ENCODE measurements around the gene LRRC63.

The LRRC63 gene

GRCh38 chr13:46315036-46315435 is 103.3 kb downstream of the LRRC63 start:
- peak; percentile 95 for FAIRE-seq

DNA sequence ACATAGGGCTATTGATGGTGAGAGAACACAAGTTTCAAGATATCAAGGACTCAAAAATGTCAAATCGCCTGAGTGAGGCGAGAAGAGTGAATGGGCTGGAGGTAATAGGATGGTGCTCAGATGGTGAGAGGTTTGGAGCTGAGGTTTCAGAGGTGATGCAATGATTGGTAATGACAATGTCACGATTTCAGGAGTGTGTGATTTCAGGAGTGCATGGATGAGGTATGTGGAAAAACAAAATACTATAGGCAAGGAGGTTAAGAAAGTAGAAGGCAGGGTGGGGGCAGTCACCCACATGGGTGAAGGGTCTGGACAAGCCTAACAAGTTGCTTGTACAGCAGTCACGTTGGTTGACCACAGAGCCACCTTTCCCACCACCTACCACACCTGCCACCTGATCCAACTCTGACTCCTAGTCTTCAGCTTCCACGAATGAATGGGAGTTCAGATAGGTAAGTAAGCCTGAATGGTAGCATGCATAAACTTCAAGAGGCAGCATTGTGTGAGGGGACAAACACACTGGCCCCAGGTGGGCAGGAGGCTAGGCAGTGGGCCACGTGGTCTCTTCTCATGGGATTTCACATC is 103.9 kb downstream of the LRRC63 start:
- no peak for FAIRE-seq

- no peak for FAIRE-seq
Measured at GRCh38 chr13:46317120-46317519, 105.4 kb downstream of the LRRC63 start.

- FAIRE-seq = no peak
Measured at GRCh38 chr13:46318986-46319385, 107.3 kb downstream of the LRRC63 start.

GRCh38 chr13:46320406-46320805 is 108.7 kb downstream of the LRRC63 start:
- FAIRE-seq = no peak

GRCh38 chr13:46320821-46321220 is 109.1 kb downstream of the LRRC63 start:
- no peak for FAIRE-seq

DNA sequence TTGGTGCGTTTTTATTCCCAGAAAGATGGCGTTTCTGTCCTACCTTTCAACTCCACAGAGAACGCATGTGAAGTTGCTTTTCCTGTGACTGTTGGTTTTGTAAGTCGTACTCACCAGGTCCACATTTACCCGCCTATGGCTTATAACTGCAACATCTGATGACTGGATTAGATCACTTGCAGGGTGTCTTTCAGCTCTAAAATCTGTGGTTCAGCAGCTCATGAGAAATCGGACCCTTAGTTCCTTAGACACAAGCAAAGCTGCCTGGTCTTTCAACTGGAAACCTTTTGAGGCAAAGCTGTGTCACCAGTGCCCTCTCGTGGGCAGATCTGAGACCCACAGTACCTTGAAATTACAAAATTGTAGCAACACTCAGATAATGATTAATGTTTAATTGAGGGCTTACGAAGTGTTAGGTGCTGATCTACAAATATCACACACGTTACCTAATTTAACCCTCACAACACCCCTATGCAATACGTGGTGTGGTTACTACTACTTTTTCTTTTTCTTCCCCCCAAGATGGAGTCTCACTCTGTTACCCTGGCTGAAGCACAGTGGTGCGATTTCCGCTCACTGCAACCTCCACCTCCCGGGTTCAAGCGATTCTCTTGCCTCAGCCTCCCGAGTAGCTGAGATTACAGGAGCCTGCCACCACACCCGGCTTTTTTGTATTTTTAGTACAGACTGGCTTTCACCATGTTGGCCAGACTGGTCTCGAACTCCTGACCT is 109.9 kb downstream of the LRRC63 start:
- FAIRE-seq = no peak

GRCh38 chr13:46324976-46325375 is 113.2 kb downstream of the LRRC63 start:
- FAIRE-seq = no peak
